GM23338 (cell line): Measurements from ENCODE around the gene WIPF1. TPM values are rescaled to one million over a fixed set of nuclear protein-coding genes. Genes with fewer than 3 reads are reported as not detected.

Source experiments
- ATAC-seq: fragments of 200-7000 bp; cut with Tn5 transposase; 3 replicates; pipeline ENCODE4 v1.9.1; 2020
- DNase-seq: peaks from one replicate; pipeline ENCODE4 v3.0.0-alpha.2; 2015; ENCODE audit warnings: low spot score
- H2AFZ ChIP-seq: fragments of 200-600 bp; sonication (generic); 2 replicates; pipeline ENCODE4 v1.8.0; 2016; ENCODE audit warnings: antibody characterized with exemption, mild to moderate bottlenecking, moderate library complexity
- H3F3A ChIP-seq: fragments of 200-600 bp; sonication (generic); replicated peaks from 2 replicates; pipeline ENCODE4 v1.8.0; 2017; ENCODE audit warnings: antibody characterized with exemption, mixed run types, low read depth
- H3K27ac ChIP-seq: fragments of 200-600 bp; sonication (generic); 2 replicates; pipeline ENCODE4 v1.6.1; 2016; ENCODE audit warnings: low read depth
- H3K27me3 ChIP-seq: fragments of 200-600 bp; sonication (generic); 2 replicates; pipeline ENCODE4 v1.8.0; 2016; ENCODE audit warnings: mild to moderate bottlenecking, mixed run types, moderate library complexity; ENCODE audit not compliant: insufficient read depth
- H3K36me3 ChIP-seq: fragments of 200-600 bp; sonication (generic); 2 replicates; pipeline ENCODE4 v1.8.0; 2016; ENCODE audit warnings: mild to moderate bottlenecking; ENCODE audit not compliant: insufficient read depth
- H3K4me1 ChIP-seq: fragments of 200-600 bp; sonication (generic); 2 replicates; pipeline ENCODE4 v1.8.0; 2016; ENCODE audit warnings: mild to moderate bottlenecking, moderate library complexity; ENCODE audit not compliant: insufficient read depth
- H3K4me2 ChIP-seq: fragments of 200-600 bp; sonication (generic); 2 replicates; pipeline ENCODE4 v1.7.1; 2017; ENCODE audit warnings: mixed run types
- H3K4me3 ChIP-seq: fragments of 200-600 bp; sonication (generic); 2 replicates; pipeline ENCODE4 v1.6.1; 2016; ENCODE audit warnings: mixed run types
- H3K79me2 ChIP-seq: fragments of 200-600 bp; sonication (generic); replicated peaks from 2 replicates; pipeline ENCODE4 v1.8.0; 2017; ENCODE audit warnings: mild to moderate bottlenecking; ENCODE audit not compliant: insufficient read depth
- H3K9me2 ChIP-seq: fragments of 200-600 bp; sonication (generic); 2 replicates; pipeline ENCODE4 v1.8.0; 2017; ENCODE audit not compliant: insufficient read depth
- H4K20me1 ChIP-seq: fragments of 200-600 bp; sonication (generic); replicated peaks from 2 replicates; pipeline ENCODE4 v1.8.0; 2017; ENCODE audit warnings: mild to moderate bottlenecking; ENCODE audit not compliant: insufficient read depth
- H3K27ac Mint-ChIP-seq: 2 replicates; pipeline ENCODE4 v1.8.0; 2020; ENCODE audit warnings: inconsistent platforms, mild to moderate bottlenecking, moderate library complexity, mixed read lengths
- H3K27me3 Mint-ChIP-seq: 3 replicates; pipeline ENCODE4 v1.8.0; 2022; ENCODE audit warnings: low read depth, mild to moderate bottlenecking, moderate library complexity, mixed read lengths, inconsistent platforms; ENCODE audit not compliant: insufficient read depth, poor library complexity
- H3K36me3 Mint-ChIP-seq: 3 replicates; pipeline ENCODE4 v1.8.0; 2021; ENCODE audit warnings: low read depth, mild to moderate bottlenecking, inconsistent platforms, moderate library complexity, mixed read lengths
- H3K4me1 Mint-ChIP-seq: 3 replicates; pipeline ENCODE4 v1.8.0; 2020; ENCODE audit warnings: mild to moderate bottlenecking, inconsistent platforms, mixed read lengths
- H3K4me3 Mint-ChIP-seq: 3 replicates; pipeline ENCODE4 v1.8.0; 2021; ENCODE audit warnings: moderate library complexity, mild to moderate bottlenecking, inconsistent platforms, mixed read lengths
- H3K9me3 Mint-ChIP-seq: 3 replicates; pipeline ENCODE4 v1.8.0; 2020; ENCODE audit warnings: moderate library complexity, mild to moderate bottlenecking, inconsistent platforms, mixed read lengths
- EZH2 ChIP-seq: fragments of 200-600 bp; sonication (generic); IDR thresholded peaks from one replicate; pipeline ENCODE4 v1.8.0; 2017; ENCODE audit warnings: antibody characterized with exemption, mild to moderate bottlenecking, low read depth; ENCODE audit not compliant: unreplicated experiment
- POLR2AphosphoS5 ChIP-seq: IDR thresholded peaks from 2 replicates; pipeline ENCODE4 v1.6.1; 2016; ENCODE audit warnings: antibody characterized with exemption, low read depth
- STAT1 ChIP-seq: IDR thresholded peaks from one replicate; pipeline ENCODE4 v1.6.1; 2016; ENCODE audit warnings: antibody characterized with exemption; ENCODE audit not compliant: unreplicated experiment
- ZNF114 ChIP-seq: fragments of 250-450 bp; sonication (Bioruptor Pico); IDR thresholded peaks from 2 replicates; pipeline ENCODE4 v1.5.0; 2020; ENCODE audit warnings: mild to moderate bottlenecking, moderate library complexity
- ZNF331 ChIP-seq: fragments of 250-450 bp; sonication (Bioruptor Pico); IDR thresholded peaks from 2 replicates; pipeline ENCODE4 v1.5.0; 2020; ENCODE audit warnings: low read depth, mild to moderate bottlenecking, moderate library complexity
- ZNF462 ChIP-seq: fragments of 250-450 bp; sonication (Bioruptor Pico); IDR thresholded peaks from 2 replicates; pipeline ENCODE4 v1.5.0; 2020; ENCODE audit warnings: mild to moderate bottlenecking, moderate library complexity
- polyA plus RNA-seq: library from polyadenylated mRNA; unstranded; fragments of >200 nt; fragmentation: Nextera tagmentation; extraction: Ambion mirVana; gene quantifications from 2 replicates; pipeline ENCODE4 v1.2.1, GENCODE V29; 2016
- total RNA-seq: library from RNA; depleted of rRNA; stranded (reverse); fragments of >200 nt; shearing (Covaris generic); gene quantifications from 2 replicates; pipeline ENCODE4 v1.2.3, GENCODE V29; 2014

The WIPF1 gene
- total and polyA plus RNA-seq, 2 experiments from 2014 or later: 3.0 to 6.0 TPM

GRCh38 chr2:174624895-174625430 is 27.4 kb upstream of the WIPF1 start (continued):
- TF ChIP-seq ZNF462: no peak
- no peak for TF ChIP-seq POLR2AphosphoS5
- TF ChIP-seq ZNF331 (CRISPR knock-in tag): no peak
- TF ChIP-seq STAT1: no peak

GRCh38 chr2:174623690-174624089 is 26.1 kb upstream of the WIPF1 start:
- H3K79me2 ChIP-seq: no peaks in the 10 kb centered on the region
- H3K27me3 Mint-ChIP-seq: peaks cover 3% of the 10 kb centered on the region
- H3K4me1 Mint-ChIP-seq: no peaks in the 10 kb centered on the region
- no peaks in the 10 kb centered on the region for H4K20me1 ChIP-seq
- H3K4me3 Mint-ChIP-seq: no peak overlapping the region
- H3K4me3 ChIP-seq: no peak overlapping the region
- no peaks in the 10 kb centered on the region for H3K9me3 Mint-ChIP-seq
- no peaks in the 10 kb centered on the region for H3F3A ChIP-seq
- H3K4me1 ChIP-seq: no peaks in the 10 kb centered on the region
- no peak for ATAC-seq
- no peak overlapping the region for H3K4me2 ChIP-seq
- H3K9me2 ChIP-seq: no peaks in the 10 kb centered on the region
- DNase-seq: no peak
- H3K27ac Mint-ChIP-seq: no peak overlapping the region
- H3K36me3 ChIP-seq: no peaks in the 10 kb centered on the region
- TF ChIP-seq ZNF114 (CRISPR knock-in tag) (no peak), EZH2 (no peak)
- no peaks in the 10 kb centered on the region for H3K27me3 ChIP-seq
- H2AFZ ChIP-seq: no peak overlapping the region
- H3K36me3 Mint-ChIP-seq: no peaks in the 10 kb centered on the region
- H3K27ac ChIP-seq: no peak overlapping the region
